Measurements from ENCODE around the gene CDIPT. TPM values are rescaled to one million over a fixed set of nuclear protein-coding genes. Genes with fewer than 3 reads are reported as not detected.

The CDIPT gene
- total and polyA plus RNA-seq, 2 of the 13 experiments (the other 11 are each of a cell fraction or from before 2014, with no cell fraction given), result 54.9 to 97.5 TPM

- TF ChIP-seq ARID4A (CRISPR knock-in tag; IDR thresholded peaks at IDR 0.05; ENCODE audit: borderline replicate concordance), result no peak
- TF ChIP-seq CEBPB (IDR thresholded peaks at IDR 0.05; ENCODE audit: borderline replicate concordance, low read depth, low read length), result no peak
- 0 out of 2 replicates have a peak, but pooled peaks have one; percentile 28 for TF ChIP-seq SIX4 (CRISPR knock-in tag; IDR thresholded peaks at IDR 0.05)
- no peak for TF ChIP-seq HOXD1 (CRISPR knock-in tag; IDR thresholded peaks at IDR 0.05)
- TF ChIP-seq ZNF841 (CRISPR knock-in tag; IDR thresholded peaks at IDR 0.05; ENCODE audit: borderline replicate concordance), result no peak
- TF ChIP-seq NFE2L2 (IDR thresholded peaks at IDR 0.05; ENCODE audit: low read length), result no peak
- no peak for TF ChIP-seq ZBTB14 (CRISPR knock-in tag; IDR thresholded peaks at IDR 0.05)
- no peak for TF ChIP-seq CHD2 (IDR thresholded peaks at IDR 0.05; ENCODE audit: low read depth, low read length)
- TF ChIP-seq ELK4 (CRISPR knock-in tag; IDR thresholded peaks at IDR 0.05; ENCODE audit: borderline replicate concordance), result no peak
- TF ChIP-seq POLR2G (IDR thresholded peaks at IDR 0.05; ENCODE audit: low read depth, low read length), result peak; percentile 69; the same call in 1 of the 2 replicates
- TF ChIP-seq RCOR2 (CRISPR knock-in tag; IDR thresholded peaks at IDR 0.05), result no peak
- no peak for TF ChIP-seq RFX1 (IDR thresholded peaks at IDR 0.05)
- no peak for TF ChIP-seq ZNF512 (CRISPR knock-in tag; IDR thresholded peaks at IDR 0.05)
- TF ChIP-seq ZHX1 (CRISPR knock-in tag; IDR thresholded peaks at IDR 0.05; ENCODE audit: low read depth), result no peak
- no peak for TF ChIP-seq ZKSCAN8 (CRISPR knock-in tag; IDR thresholded peaks at IDR 0.05; ENCODE audit: borderline replicate concordance)
- TF ChIP-seq LCORL (IDR thresholded peaks at IDR 0.05), result no peak
- no peak for TF ChIP-seq LCORL (CRISPR knock-in tag; IDR thresholded peaks at IDR 0.05)
- TF ChIP-seq PHF5A (CRISPR knock-in tag; IDR thresholded peaks at IDR 0.05; ENCODE audit: low read depth, unreplicated experiment), result no peak
- no peak for TF ChIP-seq IKZF1 (IDR thresholded peaks at IDR 0.05)
These were observed 42.7 kb downstream of the CDIPT start, which contains the start of gene MVP (continued) for GRCh38 chr16:29820271-29820701.
